Measurements from ENCODE around the gene NR6A1. TPM values are rescaled to one million over a fixed set of nuclear protein-coding genes. Genes with fewer than 3 reads are reported as not detected.

NR6A1 gene
- total and polyA plus RNA-seq, 2 of the 13 experiments (the other 11 are each of a cell fraction or from before 2014, with no cell fraction given): 28.1 to 31.5 TPM

DNA sequence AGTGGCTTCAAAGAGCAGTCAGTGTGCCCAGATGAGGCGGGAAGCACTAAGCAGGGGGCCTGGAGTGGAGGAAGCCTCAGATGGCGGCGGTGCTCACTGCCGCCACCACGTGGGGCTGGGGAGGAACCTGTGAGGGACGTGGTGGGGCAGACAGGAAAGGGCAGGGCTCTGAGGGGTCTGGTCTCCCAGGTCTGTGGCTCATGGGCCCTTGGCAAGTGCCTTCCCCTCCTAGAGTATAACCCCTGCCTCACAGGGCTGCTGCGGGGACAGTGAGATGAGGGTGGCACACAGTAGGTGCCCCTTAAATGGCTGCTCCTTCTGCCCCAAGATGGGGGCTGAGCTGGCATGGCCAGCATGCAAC is 290.5 kb downstream of the NR6A1 start:
- POLR2A ChIA-PET: no interaction called here
- TF ChIP-seq, protein P1, sequence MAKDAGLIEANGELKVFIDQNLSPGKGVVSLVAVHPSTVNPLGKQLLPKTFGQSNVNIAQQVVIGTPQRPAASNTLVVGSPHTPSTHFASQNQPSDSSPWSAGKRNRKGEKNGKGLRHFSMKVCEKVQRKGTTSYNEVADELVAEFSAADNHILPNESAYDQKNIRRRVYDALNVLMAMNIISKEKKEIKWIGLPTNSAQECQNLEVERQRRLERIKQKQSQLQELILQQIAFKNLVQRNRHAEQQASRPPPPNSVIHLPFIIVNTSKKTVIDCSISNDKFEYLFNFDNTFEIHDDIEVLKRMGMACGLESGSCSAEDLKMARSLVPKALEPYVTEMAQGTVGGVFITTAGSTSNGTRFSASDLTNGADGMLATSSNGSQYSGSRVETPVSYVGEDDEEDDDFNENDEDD (CRISPR knock-in tag; IDR thresholded peaks at IDR 0.05; ENCODE audit: borderline replicate concordance): peak; percentile 45; the same call in 1 of the 2 replicates
- TF ChIP-seq, protein P2, sequence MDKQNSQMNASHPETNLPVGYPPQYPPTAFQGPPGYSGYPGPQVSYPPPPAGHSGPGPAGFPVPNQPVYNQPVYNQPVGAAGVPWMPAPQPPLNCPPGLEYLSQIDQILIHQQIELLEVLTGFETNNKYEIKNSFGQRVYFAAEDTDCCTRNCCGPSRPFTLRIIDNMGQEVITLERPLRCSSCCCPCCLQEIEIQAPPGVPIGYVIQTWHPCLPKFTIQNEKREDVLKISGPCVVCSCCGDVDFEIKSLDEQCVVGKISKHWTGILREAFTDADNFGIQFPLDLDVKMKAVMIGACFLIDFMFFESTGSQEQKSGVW (CRISPR knock-in tag; IDR thresholded peaks at IDR 0.05; ENCODE audit: borderline replicate concordance): no peak
- 0 out of 2 replicates have a peak, but pooled peaks have one; percentile 17 for TF ChIP-seq ZNF891 (CRISPR knock-in tag; IDR thresholded peaks at IDR 0.05)
- TF ChIP-seq RCOR2 (CRISPR knock-in tag; IDR thresholded peaks at IDR 0.05): no peak
- TF ChIP-seq ZFX (CRISPR knock-in tag; IDR thresholded peaks at IDR 0.05; ENCODE audit: low read depth): peak; percentile 29; the same call in 1 of the 2 replicates
- TF ChIP-seq AHR (CRISPR knock-in tag; IDR thresholded peaks at IDR 0.05): peak; percentile 29; the same call in 1 of the 2 replicates
- no peak for TF ChIP-seq ZNF460 (CRISPR knock-in tag; IDR thresholded peaks at IDR 0.05; ENCODE audit: borderline replicate concordance)
- no peak for TF ChIP-seq ZNF614 (CRISPR knock-in tag; IDR thresholded peaks at IDR 0.05; ENCODE audit: borderline replicate concordance)
- TF ChIP-seq MAZ (IDR thresholded peaks at IDR 0.05; ENCODE audit: borderline replicate concordance, low read depth, low read length): no peak
- peak; percentile 60; the same call in 1 of the 2 replicates for TF ChIP-seq MAZ (CRISPR knock-in tag; IDR thresholded peaks at IDR 0.05; ENCODE audit: low read depth)
- TF ChIP-seq ZNF253 (CRISPR knock-in tag; IDR thresholded peaks at IDR 0.05; ENCODE audit: borderline replicate concordance): no peak
- no peak for TF ChIP-seq MTF1 (CRISPR knock-in tag; IDR thresholded peaks at IDR 0.05)
- TF ChIP-seq NFKB2 (CRISPR knock-in tag; IDR thresholded peaks at IDR 0.05; ENCODE audit: borderline replicate concordance): no peak
- TF ChIP-seq XRCC5 (optimal IDR thresholded peaks at IDR 0.05; ENCODE audit: low read length): peak; percentile 51
- TF ChIP-seq ZNF18 (CRISPR knock-in tag; IDR thresholded peaks at IDR 0.05; ENCODE audit: insufficient replicate concordance): no peak
- TF ChIP-seq ZKSCAN1 (IDR thresholded peaks at IDR 0.05; ENCODE audit: low read length): peak; percentile 59; the same call in 1 of the 2 replicates
- TF ChIP-seq ZNF687 (CRISPR knock-in tag; IDR thresholded peaks at IDR 0.05): peak; percentile 63

More for the DNA sequence above, 290.5 kb downstream of the NR6A1 start:
- WGBS (ENCODE audit: low lambda C conversion rate): no CpG with 5 or more reads among the region's 7 CpGs
- DNase-seq (ENCODE audit: low spot score) (peak; percentile 34), ATAC-seq (peak; percentile 74), FAIRE-seq (peak; percentile 46)
- Histone ChIP-seq H3K27me3 (ENCODE audit: control insufficient read depth in 1 of 2, insufficient read depth in 2 of 2, low read length in 2 of 2) (peaks cover 4 to 31% of the 10 kb centered on the region in 2 experiments; a peak in 4 of 5 replicates), H4K20me1 (ENCODE audit: insufficient read depth, low read length) (no peaks in the 10 kb centered on the region), H3K27ac (ENCODE audit: extremely low read length, insufficient read depth, low read length) (no peak overlapping the region), H3K9ac (ENCODE audit: insufficient read depth, low read depth, low read length) (no peak overlapping the region), H3K79me2 (ENCODE audit: insufficient read depth, low read length) (no peaks in the 10 kb centered on the region), H3K4me2 (ENCODE audit: low read depth, low read length) (peak overlapping the region; percentile 28; the same call in 1 of the 2 replicates), H2AFZ (ENCODE audit: low read length) (no peak overlapping the region), H3K36me3 (replicated peaks in 1 of 2; ENCODE audit: control insufficient read depth in 1 of 2, insufficient read depth in 2 of 2, low read length in 2 of 2) (no peaks in the 10 kb centered on the region), H3K4me3 (replicated peaks in 1 of 3; ENCODE audit: insufficient read depth in 1 of 3, low read depth in 2 of 3, low read length in 3 of 3) (no peak overlapping the region), H3K4me1 (ENCODE audit: insufficient read depth, low read length) (peaks cover 21% of the 10 kb centered on the region), H3K9me3 (ENCODE audit: low read length) (no peaks in the 10 kb centered on the region)
- CTCF ChIA-PET (ENCODE audit: low intra/inter-chr PET ratio, low total read pairs): interaction anchor here (0.8 kb wide), 1 partner anchor 61 kb away, joined by 4 read pairs; no protein-coding TSS in a partner anchor
- in situ Hi-C loops (cut with HindIII; ENCODE audit: extremely low pct_ligation_motif_present, low pct_unique_long_range_greater_than_20kb) (no loop called here), intact Hi-C loops (cut with micrococcal nuclease; ENCODE audit: unreplicated experiment) (loop anchor here (1.0 kb wide), 1 partner anchor 61 kb away; no protein-coding TSS in a partner anchor)
- BruUV-seq (replicated peaks): no TSS peak
